A549 (cell line): ENCODE results near the gene POP7. TPM values are rescaled to one million over a fixed set of nuclear protein-coding genes. Genes with fewer than 3 reads are reported as not detected.
"Not testable (repeated sequence)": the region's sequence is repeated elsewhere in the genome, so short reads cannot be mapped to it uniquely, and the experiment has no call there.

ENCODE experiments used
- ATAC-seq, 2 experiments: fragments of 200-7000 bp in 1 of 2; fragments of >200 bp in 1 of 2; cut with Nextera tagmentation in 1 of 2; cut with Tn5 transposase in 1 of 2; 3 replicates each; pipeline versions ENCODE4 v1.8.0 to v1.9.1; 2018 to 2020; ENCODE audit warnings: mild to moderate bottlenecking in 1 of 2, moderate library complexity in 1 of 2
- CTCF ChIA-PET: fragments of 300-600 bp; sonication (Branson Sonifier 250); formaldehyde crosslinking; extraction: SDS; loops from one replicate; lab custom pipeline; 2021; ENCODE audit warnings: antibody characterized with exemption, inconsistent platforms; lab: Yijun Ruan, JAX
- POLR2A ChIA-PET: fragments of 350-600 bp; formaldehyde crosslinking; extraction: SDS; loops from one replicate; lab custom pipeline; 2021; ENCODE audit warnings: antibody characterized with exemption, inconsistent platforms; lab: Yijun Ruan, JAX
- DNase-seq, 2 experiments: peaks; one replicate each; pipeline versions ENCODE4 v3.0.0 to v3.0.0-alpha.2; 2011 to 2016; ENCODE audit warnings: low read depth in 1 of 2, low spot score in 1 of 2
- FAIRE-seq: peaks from 2 replicates; lab custom pipeline; 2011; peaks lifted over from hg19 to GRCh38; lab: Jason Lieb, UNC
- H3K27ac ChIP-seq, 2 experiments: fragments of >200 bp; sonication (Bioruptor Twin); formaldehyde crosslinking; 3 replicates each; pipeline ENCODE4 v1.5.1; 2016 to 2017
- H3K4me1 ChIP-seq: fragments of >200 bp; sonication (Bioruptor Twin); formaldehyde crosslinking; 3 replicates; pipeline ENCODE4 v1.6.1; 2016
- H3K4me2 ChIP-seq: fragments of >200 bp; sonication (Bioruptor Twin); formaldehyde crosslinking; 3 replicates; pipeline ENCODE4 v1.6.1; 2016
- H3K4me3 ChIP-seq: fragments of >200 bp; sonication (Bioruptor Twin); formaldehyde crosslinking; 3 replicates; pipeline ENCODE4 v1.5.1; 2016
- H3K9me3 ChIP-seq: fragments of >200 bp; sonication (Bioruptor Twin); formaldehyde crosslinking; 3 replicates; pipeline ENCODE4 v1.6.1; 2016
- CEBPB ChIP-seq, 2 experiments: fragments of >200 bp in 1 of 2; sonication (Bioruptor Twin) in 1 of 2; formaldehyde crosslinking in 1 of 2; IDR thresholded peaks; 2 replicates each; pipeline ENCODE4 v1.6.1; 2012 to 2016
- ESRRA ChIP-seq: fragments of 150-350 bp; IDR thresholded peaks from 2 replicates; pipeline ENCODE4 v1.6.1; 2014; ENCODE audit warnings: mild to moderate bottlenecking, low read length, borderline replicate concordance
- GATA3 ChIP-seq: IDR thresholded peaks from 2 replicates; pipeline ENCODE4 v1.6.1; 2012; ENCODE audit warnings: borderline replicate concordance
- HOXA7 ChIP-seq: fragments of 250-450 bp; sonication (Bioruptor Pico); IDR thresholded peaks from 2 replicates; pipeline ENCODE4 v1.5.0; 2020; ENCODE audit warnings: mild to moderate bottlenecking, moderate library complexity
- HOXB5 ChIP-seq: fragments of 250-450 bp; sonication (Bioruptor Pico); IDR thresholded peaks from 2 replicates; pipeline ENCODE4 v1.5.0; 2020; ENCODE audit warnings: mild to moderate bottlenecking, moderate library complexity
- JUNB ChIP-seq: fragments of >200 bp; sonication (Bioruptor Twin); formaldehyde crosslinking; IDR thresholded peaks from 2 replicates; pipeline ENCODE4 v1.6.1; 2016
- ZSCAN20 ChIP-seq: fragments of 250-450 bp; sonication (Bioruptor Pico); IDR thresholded peaks from 2 replicates; pipeline ENCODE4 v1.8.0; 2022; ENCODE audit warnings: mild to moderate bottlenecking, moderate library complexity
- WGBS: methylation state at CpG from one replicate; pipeline ENCODE4 v1.1.6; 2017; ENCODE audit errors: missing lambda C conversion rate; 5-methylcytosine and 5-hydroxymethylcytosine counted together
- polyA plus RNA-seq, 4 experiments: library from polyadenylated mRNA; depleted of rRNA in 3 of 4; stranded (reverse); fragments of >200 nt; fragmentation: RNase III in 1 of 4; extraction: RNeasy Plus Mini Kit Qiagen cat#74134 plus additional on column Dnase treatment in 1 of 4; gene quantifications; 2 replicates in 3 of 4; 3 replicates in 1 of 4; pipeline ENCODE4 v1.2.3, GENCODE V29; 2011 to 2017
- TF ChIP-seq, protein P1 (sequence below): fragments of >200 bp; sonication (Bioruptor Twin); formaldehyde crosslinking; IDR thresholded peaks from 2 replicates; pipeline ENCODE4 v1.6.1; 2016
- TF ChIP-seq, protein P2 (sequence below): fragments of 450-650 bp; IDR thresholded peaks from 2 replicates; pipeline ENCODE4 v1.6.1; 2014; ENCODE audit warnings: antibody characterized with exemption
- TF ChIP-seq, protein P3 (sequence below): fragments of 150-350 bp; IDR thresholded peaks from 2 replicates; pipeline ENCODE4 v1.6.1; 2014; ENCODE audit warnings: low read depth, mild to moderate bottlenecking, low read length
- TF ChIP-seq, protein P4 (sequence below): IDR thresholded peaks from 2 replicates; pipeline ENCODE4 v1.6.1; 2012; ENCODE audit warnings: low read depth, borderline replicate concordance
- TF ChIP-seq, protein P5 (sequence below): fragments of 250-450 bp; sonication (Bioruptor Pico); IDR thresholded peaks from 2 replicates; pipeline ENCODE4 v1.5.0; 2020; ENCODE audit warnings: low read depth, mild to moderate bottlenecking, moderate library complexity
- TF ChIP-seq, protein P6 (sequence below): fragments of >200 bp; sonication (Bioruptor Twin); formaldehyde crosslinking; IDR thresholded peaks from 3 replicates; pipeline ENCODE4 v1.6.1; 2016

POP7 gene
- polyA plus RNA-seq, 2 of the 4 experiments (the other 2 are of a cell fraction) = 29.5 to 77.4 TPM

DNA sequence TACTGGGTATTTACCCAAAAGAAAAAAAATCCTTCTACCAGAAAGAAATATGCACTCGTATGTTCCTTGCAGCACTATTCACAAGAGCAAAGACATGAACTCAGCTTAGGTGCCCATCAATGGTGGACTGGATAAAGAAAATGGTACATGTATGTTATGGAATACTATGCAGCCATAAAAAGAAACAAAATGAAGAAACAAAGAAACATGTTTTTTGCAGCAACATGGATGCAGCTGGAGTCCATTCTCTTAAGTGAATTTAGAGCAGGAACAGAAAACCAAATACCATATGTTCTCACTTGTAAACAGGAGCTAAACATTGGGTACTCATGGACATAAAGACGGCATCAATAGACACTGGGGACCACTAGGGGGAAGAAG is 37.9 kb upstream of the POP7 start:
- 66% methylated on average over 2 of the region's 2 CpGs for WGBS
- CTCF ChIA-PET = interaction anchor here (0.7 to 3.9 kb wide), 6 partner anchors 9 to 199 kb away, joined by 3 to 11 read pairs (median 4); no protein-coding TSS in a partner anchor
- Histone ChIP-seq H3K4me3 (no peak overlapping the region), H3K4me1 (no peaks in the 10 kb centered on the region), H3K27ac (no peak overlapping the region), H3K9me3 (no peaks in the 10 kb centered on the region), H3K4me2 (no peak overlapping the region)
- TF ChIP-seq, protein P1, sequence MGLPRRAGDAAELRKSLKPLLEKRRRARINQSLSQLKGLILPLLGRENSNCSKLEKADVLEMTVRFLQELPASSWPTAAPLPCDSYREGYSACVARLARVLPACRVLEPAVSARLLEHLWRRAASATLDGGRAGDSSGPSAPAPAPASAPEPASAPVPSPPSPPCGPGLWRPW = no peak
- TF ChIP-seq JUNB = no peak
- no peak for TF ChIP-seq ESRRA
- TF ChIP-seq, protein P2, sequence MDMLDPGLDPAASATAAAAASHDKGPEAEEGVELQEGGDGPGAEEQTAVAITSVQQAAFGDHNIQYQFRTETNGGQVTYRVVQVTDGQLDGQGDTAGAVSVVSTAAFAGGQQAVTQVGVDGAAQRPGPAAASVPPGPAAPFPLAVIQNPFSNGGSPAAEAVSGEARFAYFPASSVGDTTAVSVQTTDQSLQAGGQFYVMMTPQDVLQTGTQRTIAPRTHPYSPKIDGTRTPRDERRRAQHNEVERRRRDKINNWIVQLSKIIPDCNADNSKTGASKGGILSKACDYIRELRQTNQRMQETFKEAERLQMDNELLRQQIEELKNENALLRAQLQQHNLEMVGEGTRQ = no peak
- TF ChIP-seq, protein P3, sequence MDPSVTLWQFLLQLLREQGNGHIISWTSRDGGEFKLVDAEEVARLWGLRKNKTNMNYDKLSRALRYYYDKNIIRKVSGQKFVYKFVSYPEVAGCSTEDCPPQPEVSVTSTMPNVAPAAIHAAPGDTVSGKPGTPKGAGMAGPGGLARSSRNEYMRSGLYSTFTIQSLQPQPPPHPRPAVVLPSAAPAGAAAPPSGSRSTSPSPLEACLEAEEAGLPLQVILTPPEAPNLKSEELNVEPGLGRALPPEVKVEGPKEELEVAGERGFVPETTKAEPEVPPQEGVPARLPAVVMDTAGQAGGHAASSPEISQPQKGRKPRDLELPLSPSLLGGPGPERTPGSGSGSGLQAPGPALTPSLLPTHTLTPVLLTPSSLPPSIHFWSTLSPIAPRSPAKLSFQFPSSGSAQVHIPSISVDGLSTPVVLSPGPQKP = no peak
- no peak for TF ChIP-seq ZSCAN20 (CRISPR knock-in tag)
- TF ChIP-seq, protein P4, sequence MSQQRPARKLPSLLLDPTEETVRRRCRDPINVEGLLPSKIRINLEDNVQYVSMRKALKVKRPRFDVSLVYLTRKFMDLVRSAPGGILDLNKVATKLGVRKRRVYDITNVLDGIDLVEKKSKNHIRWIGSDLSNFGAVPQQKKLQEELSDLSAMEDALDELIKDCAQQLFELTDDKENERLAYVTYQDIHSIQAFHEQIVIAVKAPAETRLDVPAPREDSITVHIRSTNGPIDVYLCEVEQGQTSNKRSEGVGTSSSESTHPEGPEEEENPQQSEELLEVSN = no peak
- TF ChIP-seq, protein P5, sequence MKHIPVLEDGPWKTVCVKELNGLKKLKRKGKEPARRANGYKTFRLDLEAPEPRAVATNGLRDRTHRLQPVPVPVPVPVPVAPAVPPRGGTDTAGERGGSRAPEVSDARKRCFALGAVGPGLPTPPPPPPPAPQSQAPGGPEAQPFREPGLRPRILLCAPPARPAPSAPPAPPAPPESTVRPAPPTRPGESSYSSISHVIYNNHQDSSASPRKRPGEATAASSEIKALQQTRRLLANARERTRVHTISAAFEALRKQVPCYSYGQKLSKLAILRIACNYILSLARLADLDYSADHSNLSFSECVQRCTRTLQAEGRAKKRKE (CRISPR knock-in tag) = no peak
- no peak for FAIRE-seq
- DNase-seq = no peak
- ATAC-seq = no peak
- POLR2A ChIA-PET = no interaction called here

DNA sequence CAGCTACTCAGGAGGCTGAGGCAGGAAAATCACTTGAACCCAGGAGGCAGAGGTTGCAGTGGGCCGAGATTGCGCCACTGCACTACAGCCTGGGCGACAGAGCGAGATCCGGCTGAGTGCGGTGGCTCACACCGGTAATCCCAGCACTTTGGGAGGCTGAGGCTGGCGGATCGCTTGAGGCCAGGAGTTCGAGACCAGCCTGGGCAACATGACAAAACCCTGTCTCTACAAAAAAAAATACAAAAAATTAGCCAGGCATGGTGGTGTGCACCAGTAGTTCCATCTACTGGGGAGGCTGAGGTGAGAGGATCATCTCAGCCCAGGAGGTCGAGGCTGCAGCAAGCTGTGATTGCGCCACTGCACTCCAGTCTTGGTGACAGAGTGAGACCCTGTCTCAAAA is 36.8 kb upstream of the POP7 start:
- H3K4me3 ChIP-seq, DNase-seq, H3K4me2 ChIP-seq, H3K9me3 ChIP-seq, H3K4me1 ChIP-seq, POLR2A ChIA-PET, H3K27ac ChIP-seq, ATAC-seq, FAIRE-seq: not testable (repeated sequence)
- CTCF ChIA-PET = interaction anchor here (0.7 to 3.9 kb wide), 7 partner anchors 9 to 183 kb away, joined by 3 to 12 read pairs (median 7); partner anchors contain the start of genes POP7 and SLC12A9
- WGBS = 87% methylated on average over 12 of the region's 12 CpGs

DNA sequence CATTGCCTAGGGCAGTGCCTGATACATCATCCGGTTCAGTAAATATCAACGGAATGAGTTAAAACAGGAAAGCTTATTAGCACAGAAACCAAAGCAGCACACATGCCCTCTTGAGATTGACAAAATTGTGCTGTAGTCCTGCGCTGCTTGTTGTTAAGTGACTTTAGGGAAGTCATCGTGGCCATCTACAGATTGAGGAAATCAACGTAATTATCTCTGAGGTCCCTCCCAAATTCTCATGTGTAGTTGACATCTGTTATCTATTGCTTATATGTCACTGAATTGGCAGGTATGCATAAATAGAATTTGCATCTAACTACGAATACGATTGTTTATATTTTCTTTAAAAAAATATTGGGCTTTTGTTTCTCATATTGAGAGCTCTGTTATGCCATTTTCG is 35.8 kb upstream of the POP7 start:
- TF ChIP-seq, protein P6, sequence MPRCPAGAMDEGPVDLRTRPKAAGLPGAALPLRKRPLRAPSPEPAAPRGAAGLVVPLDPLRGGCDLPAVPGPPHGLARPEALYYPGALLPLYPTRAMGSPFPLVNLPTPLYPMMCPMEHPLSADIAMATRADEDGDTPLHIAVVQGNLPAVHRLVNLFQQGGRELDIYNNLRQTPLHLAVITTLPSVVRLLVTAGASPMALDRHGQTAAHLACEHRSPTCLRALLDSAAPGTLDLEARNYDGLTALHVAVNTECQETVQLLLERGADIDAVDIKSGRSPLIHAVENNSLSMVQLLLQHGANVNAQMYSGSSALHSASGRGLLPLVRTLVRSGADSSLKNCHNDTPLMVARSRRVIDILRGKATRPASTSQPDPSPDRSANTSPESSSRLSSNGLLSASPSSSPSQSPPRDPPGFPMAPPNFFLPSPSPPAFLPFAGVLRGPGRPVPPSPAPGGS = no peak
- TF ChIP-seq HOXB5 (CRISPR knock-in tag) = no peak
- TF ChIP-seq, protein P2 = no peak
- TF ChIP-seq CEBPB (IDR thresholded peaks at IDR 0.05) = no peak
- no peak for TF ChIP-seq GATA3
- TF ChIP-seq HOXA7 (CRISPR knock-in tag) = no peak
- Histone ChIP-seq H3K4me2 (no peak overlapping the region), H3K4me3 (no peak overlapping the region), H3K4me1 (no peaks in the 10 kb centered on the region), H3K9me3 (no peaks in the 10 kb centered on the region), H3K27ac (no peak overlapping the region)
- ATAC-seq = no peak
- 50% methylated on average over 8 of the region's 8 CpGs for WGBS
- DNase-seq = no peak
- no peak for FAIRE-seq
- CTCF ChIA-PET = interaction anchor here (1.0 to 2.5 kb wide), 7 partner anchors 10 to 182 kb away, joined by 3 to 12 read pairs (median 5); partner anchors contain the start of genes POP7 and SLC12A9
- POLR2A ChIA-PET = no interaction called here
